Upper lobe of right lung (tissue), 1 donor: ENCODE results near the gene TBC1D2. TPM values are rescaled to one million over a fixed set of nuclear protein-coding genes. Genes with fewer than 3 reads are reported as not detected.

Experiments
- ATAC-seq: fragments of 200-7000 bp; cut with Tn5 transposase; one replicate; pipeline ENCODE4 v1.9.1; 2020; ENCODE audit warnings: mild to moderate bottlenecking, moderate library complexity
- DNase-seq: peaks from one replicate; pipeline ENCODE4 v3.0.0-alpha.2; 2020
- H3K27ac ChIP-seq: fragments of 200-600 bp; one replicate; pipeline ENCODE4 v1.8.0; 2022
- H3K27me3 ChIP-seq: fragments of 200-600 bp; one replicate; pipeline ENCODE4 v1.8.0; 2022; ENCODE audit warnings: mild to moderate bottlenecking
- H3K36me3 ChIP-seq: fragments of 200-600 bp; one replicate; pipeline ENCODE4 v1.8.0; 2022
- H3K4me1 ChIP-seq: fragments of 200-600 bp; one replicate; pipeline ENCODE4 v1.8.0; 2022
- H3K4me3 ChIP-seq: fragments of 200-600 bp; one replicate; pipeline ENCODE4 v1.8.0; 2022; ENCODE audit warnings: mild to moderate bottlenecking
- H3K9me3 ChIP-seq: fragments of 200-600 bp; one replicate; pipeline ENCODE4 v1.8.0; 2022
- CTCF ChIP-seq: fragments of 200-600 bp; IDR thresholded peaks from one replicate; pipeline ENCODE4 v1.8.0; 2022; ENCODE audit warnings: antibody characterized with exemption
- intact Hi-C: fragments of 100-400 bp; cut with DNase I; formaldehyde crosslinking; loops from one replicate; pipeline ENCODE4 v1.11.0; 2022
- total RNA-seq: library from RNA; stranded (reverse); fragmentation: NEBNext Ultra II Directional; extraction: Animal tissue kit (Norgen Biotek cat#: 25700); gene quantifications from one replicate; pipeline ENCODE4 v1.2.1, GENCODE V29; 2021
- donor health status: DM: no; HTN: yes; CAD: no; lungs with severe emphysema.

The TBC1D2 gene
- total RNA-seq, 1 donor from 2014 or later, result 71.8 TPM

- Histone ChIP-seq H3K27ac (no peak overlapping the region), H3K9me3 (no peaks in the 10 kb centered on the region), H3K4me1 (peaks cover 3% of the 10 kb centered on the region), H3K4me3 (no peak overlapping the region), H3K27me3 (no peaks in the 10 kb centered on the region), H3K36me3 (no peaks in the 10 kb centered on the region)
- ATAC-seq (no peak), DNase-seq (no peak)
- no peak for TF ChIP-seq CTCF
- intact Hi-C loops, result no loop called here
Observed at GRCh38 chr9:98161851-98162250, 93.6 kb downstream of the TBC1D2 start.

GRCh38 chr9:98159790-98160189 lies 95.7 kb downstream of the TBC1D2 start:
- intact Hi-C loops, result no loop called here
- Histone ChIP-seq H3K9me3 (no peaks in the 10 kb centered on the region), H3K27ac (no peak overlapping the region), H3K27me3 (no peaks in the 10 kb centered on the region), H3K4me3 (no peak overlapping the region), H3K4me1 (peaks cover 3% of the 10 kb centered on the region), H3K36me3 (no peaks in the 10 kb centered on the region)
- DNase-seq (peak; percentile 29), ATAC-seq (no peak)
- no peak for TF ChIP-seq CTCF

- Histone ChIP-seq H3K9me3 (no peaks in the 10 kb centered on the region), H3K36me3 (no peaks in the 10 kb centered on the region), H3K4me1 (peaks cover 3% of the 10 kb centered on the region), H3K4me3 (no peak overlapping the region), H3K27me3 (no peaks in the 10 kb centered on the region), H3K27ac (no peak overlapping the region)
- intact Hi-C loops, result no loop called here
- ATAC-seq (no peak), DNase-seq (peak; percentile 26)
- no peak for TF ChIP-seq CTCF
Observed at GRCh38 chr9:98159301-98159700, 96.1 kb downstream of the TBC1D2 start.

GRCh38 chr9:98158071-98158831 lies 97.2 kb downstream of the TBC1D2 start:
- no peaks in the 10 kb centered on the region for H3K36me3 ChIP-seq
- no peak for TF ChIP-seq CTCF
- H3K4me1 ChIP-seq, result peaks cover 3% of the 10 kb centered on the region
- H3K9me3 ChIP-seq, result no peaks in the 10 kb centered on the region
- intact Hi-C loops, result no loop called here
- no peak overlapping the region for H3K27ac ChIP-seq
- DNase-seq, result peak; percentile 68
- no peaks in the 10 kb centered on the region for H3K27me3 ChIP-seq
- ATAC-seq, result peak; percentile 87
- no peak overlapping the region for H3K4me3 ChIP-seq

GRCh38 chr9:98157372-98157771 lies 98.1 kb downstream of the TBC1D2 start:
- no peaks in the 10 kb centered on the region for H3K36me3 ChIP-seq
- H3K27me3 ChIP-seq, result no peaks in the 10 kb centered on the region
- no peak for TF ChIP-seq CTCF
- H3K4me1 ChIP-seq, result peaks cover 3% of the 10 kb centered on the region
- no peak overlapping the region for H3K4me3 ChIP-seq
- H3K9me3 ChIP-seq, result no peaks in the 10 kb centered on the region
- ATAC-seq (no peak), DNase-seq (peak; percentile 58)
- intact Hi-C loops, result no loop called here
- no peak overlapping the region for H3K27ac ChIP-seq
